ENCODE data around the gene RHOV. TPM values are rescaled to one million over a fixed set of nuclear protein-coding genes. Genes with fewer than 3 reads are reported as not detected.

Gene RHOV
- total RNA-seq, 1 donor from 2014 or later: not detected

DNA sequence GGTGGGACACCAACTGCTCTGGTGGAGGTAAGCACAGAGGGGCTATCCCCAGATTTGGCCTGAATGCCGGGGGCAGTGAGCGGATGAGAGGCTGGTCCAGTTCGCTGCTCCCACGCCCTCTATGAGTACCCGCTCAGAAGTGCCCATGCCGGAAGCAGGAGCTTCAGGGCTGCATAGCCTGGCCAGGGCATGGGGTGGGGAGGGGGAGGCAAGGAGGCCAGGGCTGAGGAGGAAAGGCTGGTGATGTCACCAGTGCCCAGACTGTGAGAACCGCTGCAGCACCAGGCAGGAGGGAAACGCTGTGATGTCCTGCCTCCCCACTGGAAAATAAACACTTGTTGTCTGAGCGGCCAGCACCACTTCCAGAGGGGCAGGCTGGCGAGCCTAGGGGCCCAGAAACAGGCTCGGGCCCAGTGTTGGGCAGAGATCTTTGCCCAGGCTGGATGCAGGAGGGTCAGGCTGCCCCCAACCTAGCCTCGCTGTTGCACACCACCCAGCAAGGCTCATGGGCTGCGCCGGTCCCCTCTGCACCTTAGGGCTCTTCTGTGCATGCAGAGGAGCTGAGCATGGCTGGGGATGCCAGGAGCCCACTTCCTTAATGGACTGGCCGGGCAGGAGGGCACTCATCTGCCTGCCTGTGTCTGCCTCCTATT, 44.2 kb upstream of the RHOV start:
- TF ChIP-seq, protein P1, sequence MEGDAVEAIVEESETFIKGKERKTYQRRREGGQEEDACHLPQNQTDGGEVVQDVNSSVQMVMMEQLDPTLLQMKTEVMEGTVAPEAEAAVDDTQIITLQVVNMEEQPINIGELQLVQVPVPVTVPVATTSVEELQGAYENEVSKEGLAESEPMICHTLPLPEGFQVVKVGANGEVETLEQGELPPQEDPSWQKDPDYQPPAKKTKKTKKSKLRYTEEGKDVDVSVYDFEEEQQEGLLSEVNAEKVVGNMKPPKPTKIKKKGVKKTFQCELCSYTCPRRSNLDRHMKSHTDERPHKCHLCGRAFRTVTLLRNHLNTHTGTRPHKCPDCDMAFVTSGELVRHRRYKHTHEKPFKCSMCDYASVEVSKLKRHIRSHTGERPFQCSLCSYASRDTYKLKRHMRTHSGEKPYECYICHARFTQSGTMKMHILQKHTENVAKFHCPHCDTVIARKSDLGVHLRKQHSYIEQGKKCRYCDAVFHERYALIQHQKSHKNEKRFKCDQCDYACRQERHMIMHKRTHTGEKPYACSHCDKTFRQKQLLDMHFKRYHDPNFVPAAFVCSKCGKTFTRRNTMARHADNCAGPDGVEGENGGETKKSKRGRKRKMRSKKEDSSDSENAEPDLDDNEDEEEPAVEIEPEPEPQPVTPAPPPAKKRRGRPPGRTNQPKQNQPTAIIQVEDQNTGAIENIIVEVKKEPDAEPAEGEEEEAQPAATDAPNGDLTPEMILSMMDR (IDR thresholded peaks at IDR 0.05): no peak
- DNase-seq (ENCODE audit: low spot score in 2 of 2): no peak
- Histone ChIP-seq H3K27ac (no peak overlapping the region), H3K27me3 (no peaks in the 10 kb centered on the region), H3K9me3 (no peaks in the 10 kb centered on the region), H3K36me3 (no peaks in the 10 kb centered on the region), H3K4me1 (no peaks in the 10 kb centered on the region), H3K4me3 (no peak overlapping the region)
- intact Hi-C loops (cut with DNase I): no loop called here

DNA sequence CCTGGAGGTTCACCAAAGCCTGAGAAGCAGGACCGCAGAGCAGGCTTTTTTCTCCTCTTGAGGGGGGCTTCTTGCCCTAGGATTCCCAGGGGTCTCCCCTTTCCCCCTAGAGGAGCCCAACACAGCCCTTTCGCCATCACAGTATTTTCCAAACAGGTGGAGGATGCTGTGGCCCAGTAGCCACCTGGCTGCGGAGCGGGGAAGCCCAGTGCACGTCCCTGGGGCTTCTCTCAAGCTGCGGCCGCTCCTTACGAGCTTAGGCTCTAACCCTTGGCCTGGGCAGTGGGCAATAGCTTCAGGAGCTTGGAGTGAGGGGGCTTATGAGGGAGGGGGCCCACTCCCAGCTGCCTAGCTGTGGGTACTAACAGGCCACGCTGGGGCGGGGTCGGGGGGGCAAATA, 43.6 kb upstream of the RHOV start:
- Histone ChIP-seq H3K4me1 (no peaks in the 10 kb centered on the region), H3K9me3 (no peaks in the 10 kb centered on the region), H3K27ac (no peak overlapping the region), H3K27me3 (no peaks in the 10 kb centered on the region), H3K36me3 (no peaks in the 10 kb centered on the region), H3K4me3 (no peak overlapping the region)
- no peak for DNase-seq (ENCODE audit: low spot score in 2 of 2)
- TF ChIP-seq, protein P1 (IDR thresholded peaks at IDR 0.05): no peak
- intact Hi-C loops (cut with DNase I): no loop called here

DNA sequence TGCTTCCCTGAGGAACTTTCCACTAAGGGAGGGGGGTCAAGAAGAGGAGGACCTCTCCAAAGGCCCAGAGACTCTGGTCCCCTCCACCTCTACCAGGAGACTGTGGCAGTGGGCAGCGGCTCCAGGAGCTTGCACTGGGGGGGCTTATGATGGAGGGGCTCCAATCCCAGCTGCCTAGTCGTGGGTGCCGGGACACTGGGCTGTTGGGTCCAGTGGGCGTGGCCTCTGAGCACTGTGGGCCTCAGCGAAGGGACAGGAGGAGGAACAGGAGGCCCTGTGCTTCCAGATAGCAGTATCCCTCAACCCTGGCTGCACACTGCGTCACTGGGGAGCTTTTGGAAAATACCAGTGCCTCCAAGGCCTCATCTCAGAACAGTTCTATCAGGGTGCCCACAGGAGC, 41.6 kb upstream of the RHOV start:
- Histone ChIP-seq H3K4me1 (no peaks in the 10 kb centered on the region), H3K9me3 (no peaks in the 10 kb centered on the region)
- intact Hi-C loops (cut with DNase I): no loop called here

DNA sequence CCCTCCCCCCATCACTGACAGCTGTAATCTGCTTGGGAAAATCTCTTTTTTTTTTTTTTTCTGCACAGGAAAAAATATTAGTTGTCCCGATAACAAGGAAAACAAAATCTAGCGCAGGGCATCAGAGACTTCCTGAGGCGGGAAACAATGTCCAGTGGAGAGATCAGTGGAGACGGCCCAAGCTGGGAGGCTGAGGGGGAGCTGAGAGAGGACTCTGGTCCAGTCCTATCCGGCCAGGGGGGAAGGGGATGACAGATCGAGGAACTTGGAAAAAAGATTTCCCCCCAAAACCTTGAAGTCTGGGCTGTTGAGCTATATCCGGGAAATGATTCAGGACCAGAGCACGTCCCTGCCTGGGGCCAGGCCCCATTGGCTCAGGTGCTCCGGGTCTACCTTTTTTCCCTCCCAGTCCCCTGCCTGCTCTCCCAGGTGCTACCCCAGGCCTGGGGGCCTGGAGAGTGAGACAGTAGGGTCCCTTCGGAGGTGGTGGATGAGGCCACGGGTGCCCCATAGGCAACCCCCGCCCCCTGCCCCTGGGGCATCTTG, 41.2 kb upstream of the RHOV start:
- H3K27ac ChIP-seq: no peak overlapping the region
- H3K27me3 ChIP-seq: no peaks in the 10 kb centered on the region
- no peaks in the 10 kb centered on the region for H3K9me3 ChIP-seq
- H3K36me3 ChIP-seq: no peaks in the 10 kb centered on the region
- intact Hi-C loops (cut with DNase I): no loop called here
- DNase-seq (ENCODE audit: low spot score in 2 of 2): no peak
- H3K4me3 ChIP-seq: no peak overlapping the region
- H3K4me1 ChIP-seq: no peaks in the 10 kb centered on the region
- TF ChIP-seq, protein P1 (IDR thresholded peaks at IDR 0.05): no peak

More for the DNA sequence above, 41.6 kb upstream of the RHOV start:
- no peak overlapping the region for H3K4me3 ChIP-seq
- DNase-seq (ENCODE audit: low spot score in 2 of 2): no peak
- H3K27me3 ChIP-seq: no peaks in the 10 kb centered on the region
- TF ChIP-seq, protein P1 (IDR thresholded peaks at IDR 0.05): no peak
- H3K27ac ChIP-seq: no peak overlapping the region
- no peaks in the 10 kb centered on the region for H3K36me3 ChIP-seq

DNA sequence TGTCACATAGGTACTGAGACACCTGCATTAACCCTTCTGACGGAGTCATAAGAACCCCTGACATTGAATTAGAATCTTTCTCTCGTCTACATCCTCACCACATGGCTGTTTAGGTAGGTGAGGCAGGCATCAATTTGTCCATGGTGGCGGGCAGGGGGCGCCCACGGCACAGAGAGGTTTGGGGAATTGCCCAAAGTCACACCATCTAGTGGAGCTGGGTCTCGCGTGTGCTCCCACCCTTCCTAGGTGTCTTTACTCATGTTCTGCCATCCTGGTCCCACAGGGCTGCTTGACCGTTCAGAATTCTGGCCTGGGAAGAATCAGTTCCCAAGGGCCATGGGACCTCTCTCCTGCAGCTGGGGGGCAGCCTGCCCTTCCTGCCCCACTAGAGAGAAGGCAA, 40.5 kb upstream of the RHOV start:
- H3K27me3 ChIP-seq: no peaks in the 10 kb centered on the region
- H3K4me3 ChIP-seq: no peak overlapping the region
- H3K9me3 ChIP-seq: no peaks in the 10 kb centered on the region
- H3K27ac ChIP-seq: no peak overlapping the region
- no peaks in the 10 kb centered on the region for H3K4me1 ChIP-seq
- TF ChIP-seq, protein P1 (IDR thresholded peaks at IDR 0.05): no peak
- H3K36me3 ChIP-seq: no peaks in the 10 kb centered on the region
- intact Hi-C loops (cut with DNase I): no loop called here
- DNase-seq (ENCODE audit: low spot score in 2 of 2): no peak

All from ascending aorta (tissue), 2 donors.